Activated T-cell treated with anti-CD3 and anti-CD28 coated beads, Interleukin-2, amount 50 U/mL, for 1 hour (primary cell): ENCODE results near the gene CYB5D1.
A peak's percentile ranks its signal among the peaks of the same experiment; 100 is the strongest.

Source experiments
- DNase-seq: peaks from one replicate; pipeline ENCODE4 v3.0.0-alpha.2; 2020

Gene CYB5D1

DNA sequence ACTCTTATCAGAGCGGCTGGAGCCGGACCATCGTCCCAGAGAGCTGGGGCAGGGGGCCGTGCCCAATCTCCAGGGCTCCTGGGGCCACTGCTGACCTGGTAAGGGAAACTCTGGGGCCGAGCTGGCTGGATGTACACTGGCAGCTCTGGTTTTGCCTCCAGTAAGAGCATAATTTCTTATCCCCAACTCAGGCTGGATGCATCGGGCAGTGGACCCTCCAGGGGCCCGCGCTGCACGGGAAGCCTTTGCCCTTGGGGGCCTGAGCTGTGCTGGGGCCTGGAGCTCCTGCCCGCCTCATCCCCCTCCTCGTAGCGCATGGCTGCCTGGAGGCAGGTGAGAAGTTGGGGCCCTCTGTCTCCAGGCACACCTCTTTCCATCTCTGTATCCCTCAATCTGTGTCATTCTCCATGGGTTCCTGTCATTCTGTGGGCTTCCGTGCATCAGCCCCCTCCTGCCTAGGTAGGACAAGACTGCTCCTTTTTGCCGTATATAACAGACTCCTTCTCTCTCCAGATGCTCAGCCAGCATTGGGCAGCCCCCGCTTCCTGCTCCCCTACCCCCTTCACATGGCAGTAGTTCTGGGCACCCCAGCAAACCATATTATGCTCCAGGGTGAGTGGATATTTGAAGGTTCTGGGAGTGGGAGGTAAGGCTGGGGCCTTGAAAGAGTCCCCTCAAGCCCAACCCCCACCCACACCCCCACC lies 12.3 kb upstream of the CYB5D1 start:
- DNase-seq, result peak; percentile 50

- peak; percentile 48 for DNase-seq
These were observed 11.6 kb upstream of the CYB5D1 start for GRCh38 chr17:7846063-7846735.

DNA sequence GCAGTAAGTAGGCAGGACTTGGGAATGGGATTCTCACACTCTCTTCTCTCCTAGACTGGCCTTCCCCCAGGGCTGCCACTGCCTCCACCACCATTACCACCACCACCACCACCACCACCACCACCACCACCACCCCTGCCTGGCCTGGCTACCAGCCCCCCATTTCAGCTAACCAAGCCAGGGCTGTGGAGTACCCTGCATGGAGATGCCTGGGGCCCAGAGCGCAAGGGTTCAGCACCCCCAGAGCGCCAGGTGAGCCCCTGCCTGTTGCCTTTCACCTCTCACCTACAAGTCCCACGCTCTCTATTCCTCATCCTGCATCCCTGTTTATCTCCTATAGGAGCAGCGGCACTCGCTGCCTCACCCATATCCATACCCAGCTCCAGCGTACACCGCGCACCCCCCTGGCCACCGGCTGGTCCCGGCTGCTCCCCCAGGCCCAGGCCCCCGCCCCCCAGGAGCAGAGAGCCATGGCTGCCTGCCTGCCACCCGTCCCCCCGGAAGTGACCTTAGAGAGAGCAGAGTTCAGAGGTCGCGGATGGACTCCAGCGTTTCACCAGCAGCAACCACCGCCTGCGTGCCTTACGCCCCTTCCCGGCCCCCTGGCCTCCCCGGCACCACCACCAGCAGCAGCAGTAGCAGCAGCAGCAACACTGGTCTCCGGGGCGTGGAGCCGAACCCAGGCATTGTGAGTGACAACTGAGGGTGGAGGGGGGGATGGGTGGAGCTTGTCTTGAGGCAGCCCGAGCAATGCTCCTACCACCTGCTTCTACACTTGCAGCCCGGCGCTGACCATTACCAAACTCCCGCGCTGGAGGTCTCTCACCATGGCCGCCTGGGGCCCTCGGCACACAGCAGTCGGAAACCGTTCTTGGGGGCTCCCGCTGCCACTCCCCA lies 10.8 kb upstream of the CYB5D1 start:
- DNase-seq, result peak; percentile 52

DNA sequence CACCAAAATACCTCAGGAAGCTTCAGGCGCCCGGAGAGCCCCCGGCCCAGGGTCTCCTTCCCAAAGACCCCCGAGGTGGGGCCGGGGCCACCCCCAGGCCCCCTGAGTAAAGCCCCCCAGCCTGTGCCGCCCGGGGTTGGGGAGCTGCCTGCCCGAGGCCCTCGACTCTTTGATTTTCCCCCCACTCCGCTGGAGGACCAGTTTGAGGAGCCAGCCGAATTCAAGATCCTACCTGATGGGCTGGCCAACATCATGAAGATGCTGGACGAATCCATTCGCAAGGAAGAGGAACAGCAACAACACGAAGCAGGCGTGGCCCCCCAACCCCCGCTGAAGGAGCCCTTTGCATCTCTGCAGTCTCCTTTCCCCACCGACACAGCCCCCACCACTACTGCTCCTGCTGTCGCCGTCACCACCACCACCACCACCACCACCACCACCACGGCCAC lies 9.6 kb upstream of the CYB5D1 start:
- no peak for DNase-seq

DNA sequence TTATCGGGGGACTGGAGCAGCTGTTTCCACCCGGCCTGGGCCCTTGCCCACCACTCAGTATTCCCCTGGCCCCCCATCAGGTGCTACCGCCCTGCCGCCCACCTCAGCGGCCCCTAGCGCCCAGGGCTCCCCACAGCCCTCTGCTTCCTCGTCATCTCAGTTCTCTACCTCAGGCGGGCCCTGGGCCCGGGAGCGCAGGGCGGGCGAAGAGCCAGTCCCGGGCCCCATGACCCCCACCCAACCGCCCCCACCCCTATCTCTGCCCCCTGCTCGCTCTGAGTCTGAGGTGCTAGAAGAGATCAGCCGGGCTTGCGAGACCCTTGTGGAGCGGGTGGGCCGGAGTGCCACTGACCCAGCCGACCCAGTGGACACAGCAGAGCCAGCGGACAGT lies 9.1 kb upstream of the CYB5D1 start:
- peak; percentile 32 for DNase-seq

- peak; percentile 54 for DNase-seq
These were observed 8.6 kb upstream of the CYB5D1 start for GRCh38 chr17:7849130-7849750.

DNA sequence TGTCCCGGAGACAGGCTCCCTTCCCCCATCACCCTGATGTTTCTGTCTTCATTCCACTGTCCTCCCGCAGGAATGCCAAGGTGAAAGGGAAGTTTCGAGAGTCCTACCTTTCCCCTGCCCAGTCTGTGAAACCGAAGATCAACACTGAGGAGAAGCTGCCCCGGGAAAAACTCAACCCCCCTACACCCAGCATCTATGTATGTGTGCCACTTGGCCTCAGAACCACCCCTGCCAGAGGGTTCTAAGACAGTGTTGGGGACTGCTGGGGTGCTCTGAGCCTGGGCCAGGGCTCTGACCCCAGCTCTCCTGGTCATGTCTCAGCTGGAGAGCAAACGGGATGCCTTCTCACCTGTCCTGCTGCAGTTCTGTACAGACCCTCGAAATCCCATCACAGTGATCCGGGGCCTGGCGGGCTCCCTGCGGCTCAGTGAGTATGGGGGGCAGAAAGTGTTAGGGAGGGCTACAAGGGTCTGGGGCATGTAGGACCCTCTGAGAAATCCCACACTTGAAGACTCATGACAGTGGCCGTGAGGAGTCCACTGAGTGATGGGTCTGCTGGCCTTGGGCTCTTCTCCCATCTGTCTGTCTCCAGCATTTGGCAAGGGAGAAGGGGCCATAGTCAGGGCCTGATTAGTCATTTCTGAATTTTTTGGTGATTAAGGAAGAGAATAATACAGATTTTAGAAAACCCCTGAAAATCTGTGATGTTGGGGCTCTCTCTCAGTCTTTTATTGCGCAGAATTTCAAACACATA lies 7.9 kb upstream of the CYB5D1 start:
- peak; percentile 43 for DNase-seq

DNA sequence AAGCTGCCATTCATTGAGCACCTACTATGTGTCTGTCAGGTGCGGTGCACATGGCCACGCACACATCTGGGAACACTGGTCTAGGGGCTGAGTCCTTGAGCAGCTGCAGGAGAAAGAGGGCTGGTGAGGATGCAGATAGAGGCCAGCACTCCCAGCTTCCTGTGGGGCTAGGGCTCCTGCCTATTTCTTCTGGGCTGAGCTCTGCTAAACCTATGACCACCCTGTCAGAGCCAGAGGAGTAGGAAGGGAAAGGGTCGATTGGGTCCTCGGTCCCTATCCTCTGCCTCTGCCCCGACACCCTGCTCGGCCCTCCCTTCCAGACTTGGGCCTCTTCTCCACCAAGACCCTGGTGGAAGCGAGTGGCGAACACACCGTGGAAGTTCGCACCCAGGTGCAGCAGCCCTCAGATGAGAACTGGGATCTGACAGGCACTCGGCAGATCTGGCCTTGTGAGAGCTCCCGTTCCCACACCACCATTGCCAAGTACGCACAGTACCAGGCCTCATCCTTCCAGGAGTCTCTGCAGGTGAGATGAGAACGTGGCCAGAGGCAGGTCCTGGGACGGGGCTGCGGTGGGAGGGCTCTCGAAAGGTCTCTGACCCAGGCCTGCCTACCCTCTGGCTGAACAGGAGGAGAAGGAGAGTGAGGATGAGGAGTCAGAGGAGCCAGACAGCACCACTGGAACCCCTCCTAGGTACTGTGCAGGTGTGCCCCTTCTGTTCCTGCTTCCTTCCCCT lies 6.9 kb upstream of the CYB5D1 start:
- no peak for DNase-seq

- peak; percentile 94 for DNase-seq
These were observed 6.2 kb upstream of the CYB5D1 start for GRCh38 chr17:7851438-7852261.

DNA sequence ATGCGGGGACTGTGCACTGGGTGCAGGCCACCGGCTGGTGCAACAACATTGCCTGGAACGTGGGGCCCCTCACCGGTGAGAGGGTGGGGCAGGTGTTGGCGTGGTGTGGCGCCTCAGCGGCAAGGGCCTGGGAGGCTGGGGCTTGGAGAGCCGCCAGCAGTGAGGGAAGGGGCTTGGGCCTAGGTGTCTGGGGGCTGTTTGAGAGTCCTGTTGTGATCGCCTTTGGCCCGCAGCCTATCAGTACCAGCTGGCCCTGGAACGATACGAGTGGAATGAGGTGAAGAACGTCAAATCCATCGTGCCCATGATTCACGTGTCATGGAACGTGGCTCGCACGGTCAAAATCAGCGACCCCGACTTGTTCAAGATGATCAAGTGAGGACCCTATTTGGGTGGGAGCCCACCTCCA lies 5.5 kb upstream of the CYB5D1 start:
- no peak for DNase-seq

- peak; percentile 60 for DNase-seq
These were observed 4.7 kb upstream of the CYB5D1 start for GRCh38 chr17:7852919-7853690.

GRCh38 chr17:7853691-7854038 lies 4.1 kb upstream of the CYB5D1 start:
- DNase-seq, result peak; percentile 48

DNA sequence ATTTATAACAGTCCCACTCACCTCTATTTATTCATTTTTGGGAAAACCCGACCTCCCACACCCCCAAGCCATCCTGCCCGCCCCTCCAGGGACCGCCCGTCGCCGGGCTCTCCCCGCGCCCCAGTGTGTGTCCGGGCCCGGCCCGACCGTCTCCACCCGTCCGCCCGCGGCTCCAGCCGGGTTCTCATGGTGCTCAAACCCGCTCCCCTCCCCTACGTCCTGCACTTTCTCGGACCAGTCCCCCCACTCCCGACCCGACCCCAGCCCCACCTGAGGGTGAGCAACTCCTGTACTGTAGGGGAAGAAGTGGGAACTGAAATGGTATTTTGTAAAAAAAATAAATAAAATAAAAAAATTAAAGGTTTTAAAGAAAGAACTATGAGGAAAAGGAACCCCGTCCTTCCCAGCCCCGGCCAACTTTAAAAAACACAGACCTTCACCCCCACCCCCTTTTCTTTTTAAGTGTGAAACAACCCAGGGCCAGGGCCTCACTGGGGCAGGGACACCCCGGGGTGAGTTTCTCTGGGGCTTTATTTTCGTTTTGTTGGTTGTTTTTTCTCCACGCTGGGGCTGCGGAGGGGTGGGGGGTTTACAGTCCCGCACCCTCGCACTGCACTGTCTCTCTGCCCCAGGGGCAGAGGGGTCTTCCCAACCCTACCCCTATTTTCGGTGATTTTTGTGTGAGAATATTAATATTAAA lies 3.6 kb upstream of the CYB5D1 start:
- DNase-seq, result peak; percentile 46

DNA sequence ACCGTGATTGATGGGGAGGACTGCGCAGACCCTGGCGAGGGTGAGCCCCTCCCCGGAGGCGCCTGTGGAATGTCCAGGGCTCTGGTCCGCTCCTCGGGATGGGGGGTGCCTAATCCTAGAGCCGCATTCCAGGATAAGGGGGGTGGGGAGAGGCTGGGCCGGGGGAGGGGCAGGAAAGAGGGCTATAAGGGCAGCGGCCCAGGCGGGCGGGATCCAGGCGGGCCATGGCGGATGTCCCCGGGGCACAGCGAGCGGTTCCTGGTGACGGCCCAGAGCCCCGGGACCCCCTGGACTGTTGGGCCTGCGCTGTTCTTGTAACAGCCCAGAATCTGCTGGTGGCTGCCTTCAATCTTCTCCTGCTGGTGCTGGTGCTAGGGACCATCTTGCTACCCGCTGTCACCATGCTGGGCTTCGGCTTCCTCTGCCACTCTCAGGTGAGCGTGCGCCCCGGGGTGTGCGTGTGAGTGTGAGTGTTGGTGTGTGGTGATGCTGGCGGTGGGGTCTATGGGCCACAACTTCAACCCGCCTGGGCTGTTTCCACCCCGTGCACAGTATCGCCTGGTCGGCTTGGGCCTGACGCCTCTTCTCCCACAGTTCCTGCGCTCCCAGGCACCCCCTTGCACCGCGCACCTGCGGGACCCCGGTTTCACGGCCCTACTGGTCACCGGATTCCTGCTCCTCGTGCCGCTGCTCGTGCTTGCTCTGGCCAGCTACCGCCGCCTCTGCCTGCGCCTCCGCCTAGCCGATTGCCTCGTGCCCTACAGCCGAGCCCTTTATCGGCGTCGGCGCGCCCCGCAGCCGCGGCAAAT lies 2.7 kb upstream of the CYB5D1 start, which contains the start of gene TMEM88:
TSS of gene TMEM88 (plus strand) at position 216 of the 809 bp plus-strand sequence. CDS start at position 225, 9 bp downstream.
- peak; percentile 61 for DNase-seq

DNA sequence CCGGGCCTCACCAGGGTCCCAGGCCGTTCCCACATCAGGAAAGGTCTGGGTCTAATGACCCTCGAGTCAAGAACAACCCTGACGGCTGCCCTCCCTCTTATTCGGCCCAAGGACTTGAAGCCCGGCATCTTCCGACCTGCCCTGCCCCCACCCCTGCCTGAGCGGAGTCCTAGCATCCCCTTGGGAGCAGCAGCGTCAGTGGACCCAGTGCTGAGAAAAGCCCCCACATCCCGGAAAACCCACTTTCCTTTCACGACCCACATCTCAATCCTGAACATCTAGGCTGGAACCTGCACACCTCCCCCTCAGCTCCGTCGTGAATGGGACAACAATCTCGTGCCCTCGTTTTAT lies 2.2 kb upstream of the CYB5D1 start:
- no peak for DNase-seq

- peak; percentile 66 for DNase-seq
These were observed 1.6 kb upstream of the CYB5D1 start for GRCh38 chr17:7856011-7856810.
